BJ (cell line): Measurements from ENCODE around the gene GSE1. TPM values are rescaled to one million over a fixed set of nuclear protein-coding genes. Genes with fewer than 3 reads are reported as not detected.

ENCODE experiments used
- CTCF ChIA-PET: fragments of 350-600 bp; formaldehyde crosslinking; extraction: SDS; loops from one replicate; lab custom pipeline; 2021; ENCODE audit warnings: antibody characterized with exemption, inconsistent platforms; lab: Yijun Ruan, JAX
- POLR2A ChIA-PET: fragments of 300-600 bp; sonication (Branson Sonifier 250); formaldehyde crosslinking; extraction: SDS; loops from one replicate; lab custom pipeline; 2021; ENCODE audit warnings: antibody characterized with exemption; lab: Charles Lee
- DNase-seq: peaks from one replicate; pipeline ENCODE4 v3.0.0-alpha.2; 2011; ENCODE audit warnings: low read depth
- H3K27me3 ChIP-seq: 2 replicates; pipeline ENCODE4 v1.6.0; 2011; ENCODE audit warnings: low read length; ENCODE audit not compliant: control insufficient read depth, insufficient read depth
- H3K36me3 ChIP-seq: 2 replicates; pipeline ENCODE4 v1.5.1; 2011; ENCODE audit warnings: low read length; ENCODE audit not compliant: control insufficient read depth, insufficient read depth
- H3K4me3 ChIP-seq: 2 replicates; pipeline ENCODE4 v1.5.1; 2011; ENCODE audit warnings: low read depth, mild to moderate bottlenecking, control low read depth, low read length
- polyA plus RNA-seq: library from polyadenylated mRNA; depleted of rRNA; stranded (reverse); fragments of >200 nt; gene quantifications from 2 replicates; pipeline ENCODE4 v1.2.3, GENCODE V29; 2011
- TF ChIP-seq, protein P1 (sequence below): IDR thresholded peaks from 2 replicates; pipeline ENCODE4 v1.5.1; 2011; ENCODE audit warnings: low read depth, mild to moderate bottlenecking, control low read depth, inconsistent platforms, low read length, moderate library complexity; ENCODE audit not compliant: insufficient read depth

GSE1 gene
- polyA plus RNA-seq, 1 experiment, result 16.2 TPM

DNA sequence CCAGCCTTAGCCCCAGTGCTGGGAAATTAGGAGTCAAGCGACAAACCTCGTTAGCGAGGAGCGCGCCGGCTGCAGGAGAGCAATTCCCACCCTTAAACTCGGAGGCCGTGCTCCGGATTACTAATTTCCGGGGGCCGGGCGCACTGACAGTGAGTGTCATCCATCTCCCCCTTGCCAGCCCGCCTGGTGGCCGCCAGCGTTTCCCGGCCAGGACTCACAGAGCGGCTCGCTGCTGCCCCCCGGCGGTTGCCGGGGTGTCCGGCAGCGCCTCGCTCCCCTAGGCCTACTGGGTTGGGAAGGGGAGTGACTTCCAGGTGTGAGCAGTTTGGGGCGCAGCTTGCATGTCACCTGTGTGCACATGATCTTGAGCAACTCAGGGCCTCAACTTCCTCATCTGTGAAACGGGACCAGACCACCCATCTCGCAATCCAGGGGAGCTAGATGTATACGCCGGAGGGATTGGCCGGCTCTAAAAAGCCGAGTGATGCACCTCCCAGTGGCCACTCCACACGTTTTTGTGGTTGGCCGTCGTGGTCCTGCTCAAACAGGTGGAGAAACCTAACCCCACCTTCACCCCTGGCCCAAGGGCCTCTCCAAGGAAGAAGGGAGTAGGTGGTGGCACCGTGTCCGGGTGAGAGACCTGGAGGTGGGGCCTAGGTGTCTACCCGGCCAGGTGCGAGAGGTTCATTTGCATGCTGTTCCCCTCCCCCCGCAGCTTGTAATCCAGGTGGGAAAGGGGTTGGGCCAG lies 2.5 kb upstream of the GSE1 start:
- CTCF ChIA-PET, result interaction anchor here (0.7 to 2.8 kb wide), 36 partner anchors 17 to 496 kb away, joined by 3 to 26 read pairs (median 4); no protein-coding TSS in a partner anchor
- DNase-seq, result peak; percentile 19
- Histone ChIP-seq H3K4me3 (peak overlapping the region; percentile 56), H3K27me3 (no peaks in the 10 kb centered on the region), H3K36me3 (peaks cover under 1% of the 10 kb centered on the region; the same call in 1 of the 2 replicates)
- POLR2A ChIA-PET, result no interaction called here
- TF ChIP-seq, protein P1, sequence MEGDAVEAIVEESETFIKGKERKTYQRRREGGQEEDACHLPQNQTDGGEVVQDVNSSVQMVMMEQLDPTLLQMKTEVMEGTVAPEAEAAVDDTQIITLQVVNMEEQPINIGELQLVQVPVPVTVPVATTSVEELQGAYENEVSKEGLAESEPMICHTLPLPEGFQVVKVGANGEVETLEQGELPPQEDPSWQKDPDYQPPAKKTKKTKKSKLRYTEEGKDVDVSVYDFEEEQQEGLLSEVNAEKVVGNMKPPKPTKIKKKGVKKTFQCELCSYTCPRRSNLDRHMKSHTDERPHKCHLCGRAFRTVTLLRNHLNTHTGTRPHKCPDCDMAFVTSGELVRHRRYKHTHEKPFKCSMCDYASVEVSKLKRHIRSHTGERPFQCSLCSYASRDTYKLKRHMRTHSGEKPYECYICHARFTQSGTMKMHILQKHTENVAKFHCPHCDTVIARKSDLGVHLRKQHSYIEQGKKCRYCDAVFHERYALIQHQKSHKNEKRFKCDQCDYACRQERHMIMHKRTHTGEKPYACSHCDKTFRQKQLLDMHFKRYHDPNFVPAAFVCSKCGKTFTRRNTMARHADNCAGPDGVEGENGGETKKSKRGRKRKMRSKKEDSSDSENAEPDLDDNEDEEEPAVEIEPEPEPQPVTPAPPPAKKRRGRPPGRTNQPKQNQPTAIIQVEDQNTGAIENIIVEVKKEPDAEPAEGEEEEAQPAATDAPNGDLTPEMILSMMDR, result peak; percentile 98

DNA sequence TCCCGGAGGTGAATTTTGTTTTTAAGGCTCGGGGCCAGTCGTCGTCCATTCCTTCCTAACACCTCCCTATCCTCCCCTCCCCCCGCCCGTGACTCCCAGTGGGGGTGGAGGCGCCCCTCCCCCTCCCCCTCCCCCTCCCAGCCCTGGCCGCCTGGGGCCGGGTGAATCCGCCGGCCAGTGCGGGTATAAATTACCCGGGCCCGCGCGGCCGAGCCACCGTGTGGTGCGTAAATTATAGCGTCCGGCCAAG lies 2.0 kb upstream of the GSE1 start:
- no peak for DNase-seq
- CTCF ChIA-PET, result interaction anchor here (0.7 to 2.8 kb wide), 32 partner anchors 16 to 496 kb away, joined by 3 to 26 read pairs (median 4); no protein-coding TSS in a partner anchor
- peaks cover 1% of the 10 kb centered on the region; the same call in 1 of the 2 replicates for H3K36me3 ChIP-seq
- TF ChIP-seq, protein P1, result no peak
- no peaks in the 10 kb centered on the region for H3K27me3 ChIP-seq
- POLR2A ChIA-PET, result no interaction called here
- H3K4me3 ChIP-seq, result peak overlapping the region; percentile 56

DNA sequence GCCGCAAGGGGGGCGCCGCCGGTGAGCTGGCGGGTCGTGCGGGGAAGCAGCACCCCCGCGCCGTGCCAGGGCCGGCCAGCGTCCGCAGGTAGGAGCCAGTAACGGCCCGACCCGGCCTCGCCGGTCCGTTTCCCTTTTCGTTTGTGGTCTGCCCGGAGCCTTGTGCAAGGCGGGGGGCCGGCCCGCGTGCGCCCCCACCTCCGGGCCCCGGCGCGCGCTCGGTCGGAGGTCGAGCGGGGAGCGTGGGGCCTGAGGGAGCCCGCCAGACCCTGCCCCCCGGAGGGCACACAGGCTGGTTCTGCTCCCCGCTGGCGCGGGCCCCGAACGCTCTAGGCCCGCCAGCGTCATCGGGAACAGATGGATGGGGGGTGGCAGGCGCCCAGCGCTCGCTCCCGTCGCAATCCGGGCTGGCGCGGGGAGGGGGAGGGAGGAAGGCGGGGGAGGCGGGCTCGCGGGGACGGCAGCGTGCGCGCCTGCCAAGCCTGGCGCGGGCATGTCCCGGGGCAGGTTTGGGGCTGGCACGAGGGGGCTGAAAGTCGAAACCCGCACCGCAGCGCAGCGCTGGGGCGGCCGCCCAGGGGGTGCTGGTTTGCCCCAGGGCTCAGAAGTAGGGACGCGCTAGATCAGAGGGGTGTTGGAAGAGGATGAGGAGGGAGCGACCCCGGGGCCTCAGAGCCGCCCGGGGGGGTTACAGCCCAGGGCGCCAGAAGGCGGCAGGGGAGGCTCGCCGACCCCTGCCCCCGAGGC lies 1.5 kb upstream of the GSE1 start:
- no peak for DNase-seq
- H3K27me3 ChIP-seq, result no peaks in the 10 kb centered on the region
- H3K36me3 ChIP-seq, result peaks cover 1% of the 10 kb centered on the region; the same call in 1 of the 2 replicates
- ChIA-PET CTCF (interaction anchor here (0.9 to 2.8 kb wide), 14 partner anchors 31 to 497 kb away, joined by 3 to 26 read pairs (median 6); no protein-coding TSS in a partner anchor), POLR2A (interaction anchor here (0.5 to 0.7 kb wide), 3 partner anchors 176 to 694 kb away, joined by 3 to 8 read pairs (median 4); no protein-coding TSS in a partner anchor)
- peak overlapping the region; percentile 56 for H3K4me3 ChIP-seq
- TF ChIP-seq, protein P1, result no peak

DNA sequence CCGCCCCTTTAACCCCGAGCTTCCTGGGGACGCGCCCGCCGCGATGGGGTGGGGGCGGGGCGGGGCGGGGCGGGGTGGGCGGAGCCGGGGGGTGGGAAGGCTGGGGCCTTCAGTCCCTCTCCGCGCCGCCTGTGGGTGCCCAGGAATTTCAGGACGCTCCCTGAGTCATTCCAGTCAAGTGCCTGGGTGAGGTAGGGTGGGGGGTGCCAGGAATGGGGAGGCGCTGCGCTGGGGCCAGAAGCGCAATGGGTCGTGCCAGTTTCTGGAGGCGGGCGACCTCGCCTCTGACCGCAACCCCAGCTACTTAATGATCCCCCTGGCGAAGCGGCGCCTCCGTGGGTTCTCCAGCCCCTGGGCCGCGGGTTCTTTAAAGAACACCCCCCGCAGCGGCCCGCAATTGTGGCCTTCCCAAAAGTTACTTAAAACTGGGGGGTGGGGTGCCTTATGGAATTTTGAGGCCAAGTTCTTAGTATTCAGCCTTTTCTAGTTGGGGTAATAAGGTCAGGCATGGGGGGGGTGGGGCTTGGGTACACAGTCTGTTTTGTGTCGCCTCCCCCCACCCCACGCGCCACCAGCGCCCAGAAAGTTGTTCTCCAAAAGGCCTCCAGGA lies 826 bp upstream of the GSE1 start:
- H3K4me3 ChIP-seq, result peak overlapping the region; percentile 56
- H3K36me3 ChIP-seq, result peaks cover 3% of the 10 kb centered on the region
- no peaks in the 10 kb centered on the region for H3K27me3 ChIP-seq
- POLR2A ChIA-PET, result interaction anchor here (0.5 to 0.7 kb wide), 3 partner anchors 176 to 694 kb away, joined by 3 to 8 read pairs (median 4); no protein-coding TSS in a partner anchor
- peak; percentile 44 for DNase-seq
- CTCF ChIA-PET, result interaction anchor here (1.5 to 1.8 kb wide), 2 partner anchors 57 to 217 kb away, joined by 3 to 6 read pairs; no protein-coding TSS in a partner anchor
- TF ChIP-seq, protein P1, result no peak
